ENCODE data around the gene RNF13. TPM values are rescaled to one million over a fixed set of nuclear protein-coding genes. Genes with fewer than 3 reads are reported as not detected.

Gene RNF13
- total RNA-seq, 1 donor from 2014 or later, result 138 TPM

DNA sequence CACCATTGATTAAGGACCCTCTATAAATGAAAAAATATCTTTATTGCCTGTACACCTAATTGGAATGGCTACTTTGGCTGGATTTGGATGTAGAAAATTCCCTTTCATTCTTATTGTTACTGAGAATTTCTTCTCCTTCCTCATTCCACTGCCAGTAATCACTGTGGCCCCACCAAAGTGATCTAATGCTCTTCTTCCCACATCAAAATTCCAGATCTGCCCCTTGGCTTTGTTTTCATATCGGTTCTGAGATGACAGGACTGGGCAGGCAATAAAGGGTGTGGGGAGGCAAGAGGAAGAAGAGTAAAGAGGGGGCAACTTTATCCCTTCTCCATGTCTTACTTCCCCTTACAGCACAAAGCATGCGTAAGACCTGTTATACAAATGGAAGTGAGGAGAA is 22.7 kb upstream of the RNF13 start:
- H3K27me3 ChIP-seq (ENCODE audit: low read depth), result no peaks in the 10 kb centered on the region
- DNase-seq (no peak), ATAC-seq (no peak)
- H3K9me3 ChIP-seq, result no peaks in the 10 kb centered on the region
- H3K4me3 ChIP-seq, result no peak overlapping the region
- intact Hi-C loops (cut with DNase I), result no loop called here
- no peaks in the 10 kb centered on the region for H3K4me1 ChIP-seq
- H3K36me3 ChIP-seq, result no peaks in the 10 kb centered on the region
- H3K27ac ChIP-seq, result no peak overlapping the region
- TF ChIP-seq, protein P1, sequence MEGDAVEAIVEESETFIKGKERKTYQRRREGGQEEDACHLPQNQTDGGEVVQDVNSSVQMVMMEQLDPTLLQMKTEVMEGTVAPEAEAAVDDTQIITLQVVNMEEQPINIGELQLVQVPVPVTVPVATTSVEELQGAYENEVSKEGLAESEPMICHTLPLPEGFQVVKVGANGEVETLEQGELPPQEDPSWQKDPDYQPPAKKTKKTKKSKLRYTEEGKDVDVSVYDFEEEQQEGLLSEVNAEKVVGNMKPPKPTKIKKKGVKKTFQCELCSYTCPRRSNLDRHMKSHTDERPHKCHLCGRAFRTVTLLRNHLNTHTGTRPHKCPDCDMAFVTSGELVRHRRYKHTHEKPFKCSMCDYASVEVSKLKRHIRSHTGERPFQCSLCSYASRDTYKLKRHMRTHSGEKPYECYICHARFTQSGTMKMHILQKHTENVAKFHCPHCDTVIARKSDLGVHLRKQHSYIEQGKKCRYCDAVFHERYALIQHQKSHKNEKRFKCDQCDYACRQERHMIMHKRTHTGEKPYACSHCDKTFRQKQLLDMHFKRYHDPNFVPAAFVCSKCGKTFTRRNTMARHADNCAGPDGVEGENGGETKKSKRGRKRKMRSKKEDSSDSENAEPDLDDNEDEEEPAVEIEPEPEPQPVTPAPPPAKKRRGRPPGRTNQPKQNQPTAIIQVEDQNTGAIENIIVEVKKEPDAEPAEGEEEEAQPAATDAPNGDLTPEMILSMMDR (IDR thresholded peaks at IDR 0.05), result no peak

DNA sequence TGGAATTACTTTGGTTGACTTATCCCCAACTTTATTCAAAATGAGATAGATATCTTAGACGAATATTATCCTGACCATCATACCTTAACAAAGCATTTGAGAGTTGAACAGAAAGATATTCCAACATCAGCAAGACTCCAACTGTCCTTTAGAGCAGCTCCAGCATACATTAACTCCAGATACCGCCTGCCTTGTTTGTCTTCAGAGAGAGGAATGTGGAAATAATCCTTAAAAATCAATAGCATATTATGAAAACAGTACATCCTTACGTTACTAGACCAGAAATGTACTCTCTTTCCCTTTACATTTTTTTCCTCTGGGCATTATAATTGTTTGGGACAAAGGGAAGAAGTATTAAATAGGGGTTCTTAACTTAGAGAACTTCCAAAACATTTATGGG is 22.3 kb upstream of the RNF13 start:
- Histone ChIP-seq H3K4me3 (no peak overlapping the region), H3K9me3 (no peaks in the 10 kb centered on the region), H3K4me1 (no peaks in the 10 kb centered on the region), H3K27me3 (ENCODE audit: low read depth) (no peaks in the 10 kb centered on the region), H3K27ac (no peak overlapping the region), H3K36me3 (no peaks in the 10 kb centered on the region)
- DNase-seq (no peak), ATAC-seq (no peak)
- intact Hi-C loops (cut with DNase I), result no loop called here
- TF ChIP-seq, protein P1 (IDR thresholded peaks at IDR 0.05), result no peak

DNA sequence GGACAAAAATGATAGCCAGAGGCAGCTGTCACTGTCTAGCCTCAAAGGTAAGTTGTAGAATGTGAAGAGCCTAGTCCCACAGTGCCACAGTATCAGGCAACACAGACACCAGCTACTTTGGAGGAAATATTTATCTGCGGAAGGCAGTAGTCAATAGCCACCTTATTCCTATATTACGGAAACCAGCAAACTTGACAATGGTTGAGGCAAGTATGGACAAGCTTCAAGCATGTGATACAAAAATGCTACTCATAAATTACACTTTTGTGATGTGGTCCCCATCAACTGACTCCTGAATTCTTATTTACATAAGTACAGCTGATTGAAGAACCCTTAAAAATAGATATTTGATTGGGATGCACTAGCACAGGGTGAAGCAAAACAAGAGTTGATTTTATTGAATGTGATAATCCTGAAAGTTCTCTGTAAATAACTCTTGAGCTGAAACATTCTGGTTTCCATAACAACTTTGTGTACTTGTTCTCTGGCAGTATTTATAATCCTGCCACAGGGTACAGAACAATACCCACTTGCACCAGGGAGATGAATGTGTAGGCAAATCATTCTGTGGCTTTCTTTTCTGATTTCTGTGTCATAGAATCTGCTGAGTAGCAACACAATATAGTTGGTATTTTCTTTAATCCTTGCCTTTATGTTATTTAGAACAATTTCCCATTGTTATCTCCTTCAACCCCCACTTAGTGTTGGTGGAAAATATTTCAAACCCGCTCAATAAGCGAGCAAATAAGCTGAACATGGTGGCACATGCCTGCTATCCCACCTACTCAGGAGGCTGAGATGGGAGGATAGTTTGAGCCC is 20.4 kb upstream of the RNF13 start, which contains the start of gene ANKUB1:
TSS of gene ANKUB1 (minus strand) at position 103 of the 819 bp plus-strand sequence. CDS start 188 bp downstream, outside the sequence.
- Histone ChIP-seq H3K27me3 (ENCODE audit: low read depth) (no peaks in the 10 kb centered on the region), H3K4me1 (no peaks in the 10 kb centered on the region), H3K4me3 (no peak within 1 kb of the TSS), H3K27ac (no peak within 1 kb of the TSS), H3K9me3 (no peaks in the 10 kb centered on the region), H3K36me3 (no peaks in the 10 kb centered on the region)
- ATAC-seq (no peak), DNase-seq (no peak)
- TF ChIP-seq, protein P1 (IDR thresholded peaks at IDR 0.05), result no peak
- intact Hi-C loops (cut with DNase I), result no loop called here

DNA sequence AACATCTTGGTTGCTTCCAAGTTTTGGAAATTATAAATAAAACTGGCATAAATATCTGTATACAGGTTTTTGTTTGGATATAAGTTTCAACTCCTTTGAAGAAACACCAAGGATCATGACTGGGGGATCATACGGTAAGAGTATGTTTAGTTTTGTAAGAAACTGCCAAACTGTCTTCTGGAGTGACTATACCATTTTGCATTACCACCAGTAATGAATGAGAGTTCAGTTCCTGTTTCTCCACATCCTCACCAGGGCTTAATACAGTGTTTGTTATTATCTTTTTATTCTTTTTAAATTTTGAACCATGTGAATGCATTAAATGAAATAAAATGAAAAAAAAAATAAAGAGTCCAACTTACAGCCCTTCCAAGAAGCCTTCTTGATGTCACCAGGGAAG is 17.0 kb upstream of the RNF13 start:
- no peak overlapping the region for H3K27ac ChIP-seq
- H3K9me3 ChIP-seq, result no peaks in the 10 kb centered on the region
- no peaks in the 10 kb centered on the region for H3K4me1 ChIP-seq
- no peak for ATAC-seq
- intact Hi-C loops (cut with DNase I), result no loop called here
- DNase-seq, result no peak
- H3K4me3 ChIP-seq, result no peak overlapping the region
- H3K27me3 ChIP-seq (ENCODE audit: low read depth), result no peaks in the 10 kb centered on the region
- H3K36me3 ChIP-seq, result no peaks in the 10 kb centered on the region
- TF ChIP-seq, protein P1 (IDR thresholded peaks at IDR 0.05), result no peak

DNA sequence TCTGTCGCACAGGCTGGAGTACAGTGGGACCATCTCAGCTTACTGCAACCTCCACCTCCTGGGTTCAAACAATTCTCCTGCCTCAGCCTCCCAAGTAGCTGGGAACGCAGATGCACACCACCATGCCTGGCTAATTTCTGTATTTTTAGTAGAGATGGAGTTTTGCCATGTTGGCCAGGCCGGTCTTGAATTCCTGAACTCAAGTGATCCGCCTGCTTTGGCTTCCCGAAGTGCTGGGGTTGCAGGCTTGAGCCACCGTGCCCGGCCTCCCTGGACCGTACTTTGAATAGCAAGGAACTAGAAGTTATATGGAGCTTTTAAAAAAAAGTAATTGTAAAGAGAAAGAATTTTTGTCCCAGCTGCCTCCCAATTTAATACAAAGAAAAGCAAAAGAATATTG is 12.3 kb upstream of the RNF13 start:
- intact Hi-C loops (cut with DNase I), result no loop called here
- Histone ChIP-seq H3K4me1 (no peaks in the 10 kb centered on the region), H3K9me3 (no peaks in the 10 kb centered on the region), H3K27ac (no peak overlapping the region), H3K27me3 (ENCODE audit: low read depth) (no peaks in the 10 kb centered on the region), H3K36me3 (no peaks in the 10 kb centered on the region), H3K4me3 (no peak overlapping the region)
- no peak for ATAC-seq
- no peak for DNase-seq
- TF ChIP-seq, protein P1 (IDR thresholded peaks at IDR 0.05), result no peak
